Activated CD8-positive, alpha-beta memory T cell treated with anti-CD3 and anti-CD28 coated beads for 4 hours (primary cell): ENCODE results near the gene AAK1.
"Not testable (repeated sequence)": the region's sequence is repeated elsewhere in the genome, so short reads cannot be mapped to it uniquely, and the experiment has no call there.

Source experiments
- DNase-seq, 2 donors: peaks; one replicate each; pipeline ENCODE4 v3.0.0-alpha.2; 2020; ENCODE audit warnings: low read depth in 2 of 2

The AAK1 gene

DNA sequence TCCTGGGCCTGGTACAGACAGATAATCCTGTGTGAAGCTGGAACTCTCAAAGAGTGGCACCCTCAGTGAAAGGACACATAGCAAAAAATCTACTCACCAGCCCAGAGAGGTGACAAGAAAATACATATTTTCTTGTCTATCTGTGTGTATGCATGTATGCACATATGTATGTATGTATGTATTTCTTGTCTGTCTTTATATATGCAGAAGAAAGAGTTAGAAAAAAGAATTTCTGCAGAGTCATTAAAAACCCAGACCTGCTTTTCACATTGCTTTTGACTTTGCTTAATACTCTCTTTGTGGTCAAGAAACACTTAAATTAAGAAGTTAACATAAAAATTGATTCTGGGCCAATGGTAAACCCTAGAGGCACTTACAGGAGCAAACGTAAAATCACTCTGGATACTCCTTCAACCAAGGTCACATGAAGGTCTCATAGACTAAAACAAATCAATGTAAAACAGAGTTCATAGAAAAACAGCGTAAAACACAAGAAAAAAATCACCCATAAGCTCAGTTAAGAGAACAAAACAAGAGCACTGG lies 16.5 kb upstream of the AAK1 start:
- no peak for DNase-seq

- no peak for DNase-seq
Measured at GRCh38 chr2:69659349-69659748, 15.8 kb upstream of the AAK1 start.

GRCh38 chr2:69652206-69652605 lies 8.7 kb upstream of the AAK1 start:
- no peak for DNase-seq

DNA sequence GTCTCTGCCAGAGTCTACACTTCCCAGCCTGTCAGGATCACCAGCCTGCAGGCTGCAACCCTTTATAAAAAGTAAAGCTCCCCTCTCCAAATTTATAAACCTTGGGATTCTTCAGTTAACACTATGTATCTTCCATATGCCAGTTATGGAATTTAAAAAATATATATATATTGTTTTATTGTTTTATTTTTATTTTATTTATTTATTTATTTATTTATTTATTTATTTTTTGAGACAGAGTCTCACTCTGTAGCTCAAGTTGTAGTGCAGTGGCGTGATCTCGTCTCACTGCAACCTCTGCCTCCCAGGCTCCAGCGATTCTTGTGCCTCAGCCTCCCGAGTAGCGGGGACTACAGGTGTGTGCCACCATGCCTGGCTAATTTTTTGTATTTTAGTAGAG lies 3.7 kb upstream of the AAK1 start:
- DNase-seq = not testable (repeated sequence)

- DNase-seq = no peak
Measured at GRCh38 chr2:69646714-69647113, 3.2 kb upstream of the AAK1 start.

DNA sequence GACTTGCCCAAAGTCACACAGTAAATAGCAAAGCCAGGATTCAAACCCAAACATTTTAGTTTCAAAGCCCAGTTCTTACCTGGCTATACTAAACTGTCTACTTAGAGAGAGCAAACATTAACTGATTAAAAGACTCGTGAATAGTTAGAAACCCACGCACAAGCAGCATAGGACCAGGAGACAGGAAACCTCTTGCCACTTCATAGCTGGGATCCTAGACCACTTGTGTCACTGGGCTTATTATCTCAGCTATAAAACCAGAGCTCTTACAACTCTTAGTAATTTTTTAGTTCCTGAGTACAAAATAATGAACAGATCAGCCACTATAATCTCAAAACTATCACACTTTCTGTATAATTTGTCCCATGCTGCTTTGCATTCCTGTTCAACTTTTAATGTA lies 2.4 kb upstream of the AAK1 start:
- no peak for DNase-seq

DNA sequence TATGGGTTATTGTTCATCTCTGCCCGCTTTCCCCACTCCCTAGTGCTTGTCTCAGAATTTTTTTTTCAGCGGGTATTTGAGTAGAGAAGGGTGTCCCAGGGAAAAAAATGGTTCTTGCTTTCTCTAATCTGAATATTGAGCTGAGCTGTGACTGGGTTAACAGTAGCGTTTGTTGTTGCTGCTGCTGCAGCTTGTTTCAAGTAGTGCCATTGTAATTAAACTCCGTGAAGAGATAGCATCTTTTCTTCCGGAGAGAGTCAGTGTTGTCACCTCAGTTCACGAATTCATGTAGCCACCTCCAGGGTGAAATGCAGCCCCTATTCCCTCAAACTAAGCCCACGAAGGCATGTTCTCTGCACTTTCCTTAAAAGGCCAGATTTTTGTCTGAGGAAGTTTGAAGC lies 1.5 kb upstream of the AAK1 start:
- DNase-seq = no peak

DNA sequence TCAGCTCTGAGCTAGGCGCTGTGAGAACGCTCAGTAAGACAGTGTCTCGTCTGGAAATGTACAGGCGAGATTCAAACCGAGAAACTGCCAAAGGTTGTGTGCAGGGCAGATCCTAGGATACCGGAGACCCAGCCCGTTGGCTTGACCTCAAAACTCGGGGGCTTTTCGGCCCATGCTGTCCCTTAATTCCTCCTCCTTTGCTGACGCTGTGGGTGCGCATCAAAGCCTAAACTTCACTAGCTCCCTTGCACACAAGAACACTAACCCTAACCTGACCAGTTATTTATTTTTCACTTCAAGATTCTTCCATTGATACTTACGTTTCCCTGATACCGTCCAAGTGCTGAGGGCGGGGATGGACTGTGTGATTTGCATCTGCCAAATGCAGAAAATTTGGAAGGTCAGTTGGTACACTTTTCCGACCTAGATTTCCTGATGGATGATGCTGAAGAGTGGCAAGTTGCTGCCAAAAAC lies 1.0 kb upstream of the AAK1 start:
- DNase-seq = no peak

DNA sequence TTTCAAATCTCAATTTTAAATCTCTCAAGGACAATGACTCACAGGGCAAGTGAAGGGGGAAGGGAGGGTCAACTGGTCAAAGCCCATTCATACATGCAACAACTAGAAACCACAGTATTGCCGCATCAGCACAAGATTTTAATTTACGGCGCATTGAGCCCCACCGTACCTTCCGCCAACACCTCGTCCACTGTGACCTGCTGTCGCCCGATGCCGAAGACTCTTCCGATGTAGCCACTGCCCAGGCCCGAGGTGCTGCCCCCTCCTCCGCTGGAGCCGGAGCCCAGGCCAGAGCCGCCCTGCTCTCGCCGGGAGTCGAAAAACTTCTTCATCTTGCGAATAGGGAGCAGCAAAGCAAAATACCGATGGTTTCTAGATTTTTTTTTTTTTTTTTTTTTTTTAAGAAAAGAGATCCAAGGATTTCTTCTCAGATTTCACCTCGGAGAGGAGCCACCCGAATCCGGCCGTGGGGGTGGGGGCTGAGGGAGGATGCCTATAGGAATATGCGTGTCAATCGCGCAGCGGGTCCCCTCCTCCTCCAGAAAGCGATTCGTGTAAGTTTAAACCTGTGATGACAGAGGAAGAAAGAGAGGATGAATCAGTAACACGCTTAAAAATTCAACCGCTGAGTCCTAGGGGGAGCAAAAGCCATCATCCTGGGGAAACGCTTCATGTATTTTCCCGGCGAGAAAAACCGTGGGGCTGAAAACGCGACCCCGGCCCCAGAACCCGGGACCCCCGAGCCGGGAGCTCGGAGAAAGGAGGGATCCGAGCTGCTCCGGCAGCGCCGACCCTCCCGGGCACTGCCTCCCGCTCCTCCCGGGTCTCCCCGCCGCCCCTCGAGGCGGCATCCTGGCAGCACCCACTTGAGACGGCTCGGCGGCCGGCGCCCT lies 584 bp downstream of the AAK1 start:
- DNase-seq = no peak

- no peak for DNase-seq
Measured at GRCh38 chr2:69641887-69642708, 1.4 kb downstream of the AAK1 start.

DNA sequence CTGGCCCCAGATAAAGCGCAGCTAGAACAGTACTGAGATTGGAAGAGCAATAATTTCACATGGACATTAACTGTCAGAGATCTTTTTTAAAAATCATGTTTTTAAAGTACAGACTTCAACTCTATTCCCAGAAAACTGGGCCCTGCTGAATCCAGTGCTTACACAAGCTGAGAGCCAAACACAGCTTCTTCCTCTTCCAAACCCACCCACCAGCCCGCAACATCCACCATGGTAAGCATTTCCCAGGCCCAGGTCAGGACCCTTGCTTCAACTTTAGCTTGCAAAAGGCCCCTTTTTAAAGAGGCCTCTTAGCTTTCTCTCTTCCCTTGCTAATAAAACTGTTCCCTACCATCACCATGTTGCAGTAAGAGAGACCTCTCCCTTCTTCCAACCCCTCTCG lies 2.1 kb downstream of the AAK1 start:
- no peak for DNase-seq

GRCh38 chr2:69639266-69639665 lies 4.3 kb downstream of the AAK1 start:
- no peak for DNase-seq

- DNase-seq = no peak
Measured at GRCh38 chr2:69638630-69639029, 4.9 kb downstream of the AAK1 start.

GRCh38 chr2:69637923-69638322 lies 5.6 kb downstream of the AAK1 start:
- DNase-seq = no peak

- DNase-seq = no peak
Measured at GRCh38 chr2:69636395-69636794, 7.1 kb downstream of the AAK1 start.

DNA sequence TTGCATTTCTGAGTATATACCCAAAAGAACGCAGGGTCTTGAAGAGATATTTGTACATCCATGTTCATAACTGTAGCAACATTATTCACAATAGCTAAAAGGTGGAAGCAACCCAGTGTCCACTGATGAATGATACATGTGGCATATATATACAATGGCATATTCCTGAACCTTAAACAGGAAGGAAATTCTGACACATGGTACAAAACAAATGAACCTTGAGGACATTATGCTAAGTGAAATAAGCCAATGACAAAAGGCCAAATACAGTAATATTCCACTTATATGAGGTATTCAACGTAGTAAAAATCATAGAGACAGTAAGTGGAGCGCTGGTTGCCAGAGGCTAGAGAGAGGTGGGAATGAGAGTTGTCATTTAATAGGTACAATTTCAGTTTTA lies 8.1 kb downstream of the AAK1 start:
- DNase-seq = no peak

- DNase-seq = no peak
Measured at GRCh38 chr2:69634196-69634821, 9.2 kb downstream of the AAK1 start.

- no peak for DNase-seq
Measured at GRCh38 chr2:69631402-69631801, 12.1 kb downstream of the AAK1 start.

DNA sequence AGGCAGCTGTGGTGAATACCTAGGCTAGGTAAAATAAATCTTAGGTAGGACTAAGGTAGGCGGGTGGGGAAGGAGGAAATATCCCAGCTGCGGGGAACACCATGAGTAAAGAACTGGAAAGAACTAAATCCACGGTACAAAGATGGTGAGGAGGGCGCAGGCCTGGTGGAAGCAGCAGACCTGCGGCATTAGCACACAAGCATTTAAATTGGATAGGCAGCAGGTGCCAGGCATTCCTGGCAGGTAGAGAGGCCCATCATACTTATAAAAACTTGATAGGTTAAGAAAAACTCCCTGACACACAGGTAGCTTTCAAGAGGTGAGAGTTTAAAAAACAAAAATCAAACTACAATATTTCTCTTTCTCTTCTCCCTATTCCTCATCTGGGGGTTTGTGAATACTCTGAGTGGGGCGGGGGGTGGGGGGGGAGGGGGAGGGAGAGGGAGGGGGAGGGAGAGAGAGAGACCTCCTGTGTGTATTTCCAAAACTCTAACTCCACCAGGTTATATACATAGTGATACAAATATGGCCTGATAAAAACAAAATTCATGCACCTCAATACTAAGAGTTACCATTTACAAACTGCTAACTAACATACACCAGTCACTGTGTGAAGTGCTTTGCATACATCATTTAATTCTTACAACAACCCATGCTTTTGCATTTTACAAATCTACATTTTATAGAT lies 13.5 kb downstream of the AAK1 start:
- DNase-seq = no peak

- DNase-seq = no peak
Measured at GRCh38 chr2:69628325-69629021, 15.1 kb downstream of the AAK1 start.
